Measurements from ENCODE around the gene CARD8.
"Not testable (repeated sequence)": the region's sequence is repeated elsewhere in the genome, so short reads cannot be mapped to it uniquely, and the experiment has no call there.

The CARD8 gene

DNA sequence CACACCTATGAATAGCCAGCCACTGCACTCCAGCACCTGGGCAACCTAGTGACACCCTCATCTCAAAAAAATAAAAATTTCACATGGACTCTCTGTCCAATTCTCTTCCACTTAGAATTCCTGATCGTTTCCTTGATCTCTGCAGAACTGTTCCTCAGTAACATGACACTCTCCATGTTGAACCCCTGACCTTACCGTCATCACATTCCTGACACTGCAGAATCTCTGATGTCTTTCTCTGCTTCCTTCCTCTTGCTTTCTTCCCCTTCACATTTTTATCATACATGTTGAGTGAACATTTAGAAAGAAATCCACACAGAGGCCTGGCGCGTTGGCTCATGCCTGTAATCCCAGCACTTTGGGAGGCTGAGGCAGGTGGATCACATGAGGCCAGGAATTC lies 29.2 kb upstream of the CARD8 start:
- no peak overlapping the region for H3K4me3 Mint-ChIP-seq

GRCh38 chr19:48283908-48284307 lies 28.2 kb upstream of the CARD8 start:
- H3K36me3 Mint-ChIP-seq (ENCODE audit: insufficient read depth) = peaks cover 4% of the 10 kb centered on the region
- DNase-seq (no peak), ATAC-seq (replicated peaks) (no peak)
- H3K4me3 Mint-ChIP-seq = no peak overlapping the region
- no peaks in the 10 kb centered on the region for H3K9me3 Mint-ChIP-seq
- H3K27me3 Mint-ChIP-seq = peaks cover 23 to 24% of the 10 kb centered on the region in 2 donors
- H3K4me1 Mint-ChIP-seq (ENCODE audit: low read depth in 2 of 2) = no peaks in the 10 kb centered on the region
- H3K27ac Mint-ChIP-seq = no peak overlapping the region

More for the DNA sequence above, 29.2 kb upstream of the CARD8 start:
- ATAC-seq (replicated peaks) = no peak
- H3K9me3 Mint-ChIP-seq = no peaks in the 10 kb centered on the region
- no peaks in the 10 kb centered on the region for H3K4me1 Mint-ChIP-seq (ENCODE audit: low read depth in 2 of 2)
- peaks cover 11% of the 10 kb centered on the region for H3K36me3 Mint-ChIP-seq (ENCODE audit: insufficient read depth)
- no peak overlapping the region for H3K27ac Mint-ChIP-seq
- H3K27me3 Mint-ChIP-seq = peaks cover 21 to 24% of the 10 kb centered on the region in 2 donors
- no peak for DNase-seq

GRCh38 chr19:48279747-48280146 lies 24.0 kb upstream of the CARD8 start:
- Mint-ChIP-seq H3K4me3 (no peak overlapping the region), H3K9me3 (no peaks in the 10 kb centered on the region), H3K27me3 (peaks cover 10 to 18% of the 10 kb centered on the region in 2 donors), H3K27ac (no peak overlapping the region), H3K4me1 (ENCODE audit: low read depth in 2 of 2) (no peaks in the 10 kb centered on the region), H3K36me3 (ENCODE audit: insufficient read depth) (no peaks in the 10 kb centered on the region)
- ATAC-seq (replicated peaks) (no peak), DNase-seq (no peak)

DNA sequence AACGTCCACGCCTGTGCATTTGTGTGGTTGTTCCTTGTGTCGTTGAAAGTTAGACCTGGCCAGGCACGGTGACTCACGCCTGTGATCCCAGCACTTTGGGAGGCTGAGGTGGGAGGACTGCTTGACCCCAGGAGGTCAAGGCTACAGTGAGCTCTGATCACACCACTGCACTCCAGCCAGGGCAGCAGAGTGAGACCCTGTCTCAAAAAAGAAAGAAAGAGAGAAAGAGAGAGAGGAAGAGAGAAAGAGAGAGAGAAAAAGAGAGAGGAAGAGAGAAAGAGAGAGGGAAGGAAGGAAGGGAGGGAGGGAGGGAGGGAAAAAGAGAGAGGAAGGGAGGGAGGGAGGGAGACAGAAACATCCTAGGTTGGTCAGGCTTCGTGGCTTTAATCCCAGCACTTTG lies 19.2 kb upstream of the CARD8 start:
- Mint-ChIP-seq H3K4me3 (no peak overlapping the region), H3K27me3 (peaks cover 13 to 34% of the 10 kb centered on the region in 2 donors), H3K27ac (no peak overlapping the region), H3K36me3 (ENCODE audit: insufficient read depth) (peaks cover 3% of the 10 kb centered on the region), H3K9me3 (no peaks in the 10 kb centered on the region), H3K4me1 (ENCODE audit: low read depth in 2 of 2) (peaks cover 8 to 13% of the 10 kb centered on the region in 2 donors)
- DNase-seq = no peak
- no peak for ATAC-seq (replicated peaks)

DNA sequence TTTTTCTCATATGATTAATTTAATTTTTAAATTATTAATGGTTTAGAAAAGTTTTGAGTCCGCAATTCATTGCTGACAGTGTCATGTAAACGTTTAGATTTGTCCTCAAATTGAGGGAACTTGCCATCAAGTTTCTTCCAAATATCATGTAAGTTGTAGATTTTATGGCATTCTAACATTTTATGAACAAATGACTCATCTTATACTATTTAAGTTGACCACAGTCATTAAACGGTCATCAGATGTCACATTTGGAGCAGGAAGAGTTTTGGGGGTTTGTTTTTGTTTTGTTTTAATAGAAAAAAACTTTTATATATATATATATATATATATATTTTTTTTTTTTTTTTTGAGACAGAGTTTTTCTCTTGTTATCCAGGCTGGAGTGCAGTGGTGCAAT lies 18.5 kb upstream of the CARD8 start:
- Mint-ChIP-seq H3K27me3 (peaks cover 20 to 40% of the 10 kb centered on the region in 2 donors), H3K4me3 (no peak overlapping the region), H3K27ac (no peak overlapping the region), H3K4me1 (ENCODE audit: low read depth in 2 of 2) (peaks cover 11 to 13% of the 10 kb centered on the region in 2 donors), H3K9me3 (no peaks in the 10 kb centered on the region), H3K36me3 (ENCODE audit: insufficient read depth) (peaks cover 3% of the 10 kb centered on the region)
- no peak for ATAC-seq (replicated peaks)
- no peak for DNase-seq

DNA sequence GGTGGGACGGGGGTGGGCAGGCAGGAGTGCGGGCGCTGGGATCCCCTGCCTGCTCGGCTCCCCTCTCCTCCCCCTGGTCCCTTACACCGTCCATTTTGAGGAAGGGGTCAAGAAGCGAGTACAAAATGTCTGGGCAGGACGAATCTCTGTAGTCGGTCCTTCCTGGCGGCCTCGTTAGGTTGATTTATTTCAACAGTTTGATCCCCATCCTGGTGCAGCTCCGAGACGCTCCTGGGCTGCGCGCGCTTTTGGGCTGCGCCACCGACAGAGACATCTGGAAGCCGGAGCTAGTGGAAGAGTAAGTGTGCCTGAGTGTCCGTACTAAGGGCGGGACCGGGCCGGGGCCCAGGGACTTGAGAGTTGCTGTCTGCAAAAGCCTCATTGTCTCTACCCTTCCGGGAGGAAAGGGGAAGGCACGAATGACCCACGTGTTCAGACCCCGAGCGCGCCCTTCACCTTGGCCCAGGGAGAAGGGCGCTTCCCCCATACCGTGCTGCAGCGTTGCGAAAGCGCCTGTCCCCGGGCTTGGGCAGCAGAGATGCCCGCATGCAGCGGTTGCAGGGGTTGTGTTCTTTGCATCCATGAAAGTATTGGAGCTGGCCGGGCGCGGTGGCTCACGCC lies 15.9 kb upstream of the CARD8 start:
- Mint-ChIP-seq H3K27ac (no peak overlapping the region), H3K36me3 (ENCODE audit: insufficient read depth) (peaks cover 3% of the 10 kb centered on the region), H3K4me1 (ENCODE audit: low read depth in 2 of 2) (peaks cover 14 to 18% of the 10 kb centered on the region in 2 donors), H3K27me3 (peaks cover 10 to 38% of the 10 kb centered on the region in 2 donors), H3K9me3 (no peaks in the 10 kb centered on the region), H3K4me3 (peak overlapping the region; percentile 80 to 87)
- no peak for DNase-seq
- ATAC-seq (replicated peaks) = peak; percentile 56

DNA sequence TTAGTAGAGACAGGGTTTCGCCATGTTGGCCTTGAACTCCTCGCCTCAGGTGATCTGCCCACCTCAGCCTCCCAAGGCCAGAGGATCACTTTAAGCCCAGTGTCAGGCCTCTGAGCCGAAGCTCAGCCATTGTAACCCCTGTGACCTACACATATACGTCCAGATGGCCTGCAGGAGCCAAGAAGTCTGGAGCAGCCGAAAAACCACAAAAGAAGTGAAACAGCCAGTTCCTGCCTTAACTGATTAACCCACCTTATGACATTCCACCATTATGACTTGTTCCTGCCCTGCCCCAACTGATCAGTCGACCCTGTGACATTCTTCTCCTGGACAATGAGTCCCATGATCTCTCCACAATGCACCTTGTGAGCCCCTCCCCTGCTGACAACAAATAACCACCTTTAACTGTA lies 13.9 kb upstream of the CARD8 start:
- not testable (repeated sequence) for DNase-seq; ATAC-seq (replicated peaks); H3K36me3 Mint-ChIP-seq (ENCODE audit: insufficient read depth); H3K9me3 Mint-ChIP-seq
- Mint-ChIP-seq H3K4me3 (peak overlapping the region; percentile 80 to 87), H3K27ac (peak overlapping the region in 1 of 2 donors; percentile 41), H3K27me3 (peaks cover 21 to 44% of the 10 kb centered on the region in 2 donors), H3K4me1 (ENCODE audit: low read depth in 2 of 2) (peaks cover 14 to 18% of the 10 kb centered on the region in 2 donors)

- H3K27me3 Mint-ChIP-seq = peaks cover 25 to 29% of the 10 kb centered on the region in 2 donors
- not testable (repeated sequence) for H3K9me3 Mint-ChIP-seq; H3K4me3 Mint-ChIP-seq; H3K36me3 Mint-ChIP-seq (ENCODE audit: insufficient read depth); H3K27ac Mint-ChIP-seq; H3K4me1 Mint-ChIP-seq (ENCODE audit: low read depth in 2 of 2); DNase-seq; ATAC-seq (replicated peaks)
These were observed 9.6 kb upstream of the CARD8 start for GRCh38 chr19:48265326-48265725.

DNA sequence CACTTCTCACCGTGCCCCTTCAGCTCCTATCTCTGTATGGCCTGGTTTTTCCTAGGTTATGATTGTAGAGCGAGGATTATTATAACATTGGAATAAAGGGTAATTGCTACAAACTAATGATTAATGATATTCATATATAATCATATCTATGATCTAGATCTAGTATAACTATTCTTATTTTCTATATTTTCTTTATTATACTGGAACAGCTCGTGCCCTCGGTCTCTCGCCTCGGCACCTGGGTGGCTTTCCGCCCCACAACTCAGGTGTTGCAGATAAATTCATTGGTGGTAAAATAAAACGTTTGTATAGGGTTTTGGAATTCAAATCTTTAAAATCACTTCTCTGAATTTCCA lies 4.6 kb upstream of the CARD8 start:
- H3K36me3 Mint-ChIP-seq (ENCODE audit: insufficient read depth); ATAC-seq (replicated peaks): not testable (repeated sequence)
- peaks cover 14 to 24% of the 10 kb centered on the region in 2 donors for H3K4me1 Mint-ChIP-seq (ENCODE audit: low read depth in 2 of 2)

DNA sequence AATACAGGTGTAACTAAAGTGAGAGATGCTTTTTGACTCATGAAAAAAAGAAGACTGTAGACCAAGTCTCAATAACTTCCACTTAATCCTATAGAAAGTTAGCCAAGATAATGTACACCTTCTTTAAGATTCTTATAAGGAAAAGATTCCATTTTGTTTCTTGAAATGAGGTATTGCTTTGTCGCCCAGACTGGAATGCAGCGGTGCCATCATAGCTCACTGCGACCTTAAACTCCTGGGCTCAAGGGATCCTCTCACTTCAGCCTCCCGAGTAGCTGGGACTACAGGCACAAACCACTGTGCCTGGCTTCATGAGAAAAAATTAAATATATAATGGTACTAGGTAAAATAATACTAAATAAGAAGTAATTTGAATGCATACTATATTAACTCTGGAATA lies 3.3 kb upstream of the CARD8 start:
- H3K4me1 Mint-ChIP-seq (ENCODE audit: low read depth in 2 of 2) = peaks cover 23 to 34% of the 10 kb centered on the region in 2 donors

More for the DNA sequence above, 4.6 kb upstream of the CARD8 start:
- H3K9me3 Mint-ChIP-seq, DNase-seq: not testable (repeated sequence)
- Mint-ChIP-seq H3K4me3 (peak overlapping the region; percentile 75 to 86), H3K27me3 (peaks cover 0 to 12% of the 10 kb centered on the region in 2 donors), H3K27ac (peak overlapping the region; percentile 89 to 95)

GRCh38 chr19:48258350-48258749 lies 2.6 kb upstream of the CARD8 start:
- H3K27me3 Mint-ChIP-seq = no peaks in the 10 kb centered on the region
- DNase-seq (no peak), ATAC-seq (replicated peaks) (no peak)
- no peaks in the 10 kb centered on the region for H3K9me3 Mint-ChIP-seq
- H3K4me1 Mint-ChIP-seq (ENCODE audit: low read depth in 2 of 2) = peaks cover 24 to 41% of the 10 kb centered on the region in 2 donors
- peak overlapping the region; percentile 61 to 76 for H3K27ac Mint-ChIP-seq
- peaks cover 6% of the 10 kb centered on the region for H3K36me3 Mint-ChIP-seq (ENCODE audit: insufficient read depth)
- H3K4me3 Mint-ChIP-seq = peak overlapping the region; percentile 72 to 85

More for the DNA sequence above, 3.3 kb upstream of the CARD8 start:
- H3K9me3 Mint-ChIP-seq; DNase-seq; ATAC-seq (replicated peaks); H3K27me3 Mint-ChIP-seq; H3K36me3 Mint-ChIP-seq (ENCODE audit: insufficient read depth): not testable (repeated sequence)
- H3K4me3 Mint-ChIP-seq = peak overlapping the region; percentile 72 to 86
- H3K27ac Mint-ChIP-seq = peak overlapping the region; percentile 89 to 95

DNA sequence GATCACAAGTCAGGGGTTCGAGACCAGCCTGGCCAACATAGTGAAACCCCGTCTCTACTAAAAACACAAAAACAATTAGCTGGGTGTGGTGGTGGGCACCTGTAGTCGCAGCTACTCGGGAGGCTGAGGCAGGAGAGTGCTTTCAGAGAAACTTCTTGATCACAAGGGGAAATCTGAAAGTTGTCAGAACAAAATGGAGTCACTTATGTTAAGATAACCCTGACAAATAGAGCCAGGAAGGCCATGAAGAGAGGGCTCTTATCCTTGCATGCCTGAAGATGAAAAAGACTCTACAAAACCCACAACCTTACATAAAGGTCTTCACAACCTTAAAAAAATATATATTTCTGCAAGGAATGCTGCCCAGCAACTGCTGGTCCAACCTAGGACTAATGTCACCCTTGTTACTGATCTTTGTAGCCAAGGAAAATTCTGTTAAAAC lies 1.2 kb downstream of the CARD8 start:
- ATAC-seq (replicated peaks) (no peak), DNase-seq (no peak)
- Mint-ChIP-seq H3K9me3 (no peaks in the 10 kb centered on the region), H3K36me3 (ENCODE audit: insufficient read depth) (peaks cover 6% of the 10 kb centered on the region), H3K27ac (peak overlapping the region; percentile 51 to 76), H3K27me3 (no peaks in the 10 kb centered on the region), H3K4me3 (peak overlapping the region; percentile 85 to 98), H3K4me1 (ENCODE audit: low read depth in 2 of 2) (peaks cover 45 to 71% of the 10 kb centered on the region in 2 donors)

DNA sequence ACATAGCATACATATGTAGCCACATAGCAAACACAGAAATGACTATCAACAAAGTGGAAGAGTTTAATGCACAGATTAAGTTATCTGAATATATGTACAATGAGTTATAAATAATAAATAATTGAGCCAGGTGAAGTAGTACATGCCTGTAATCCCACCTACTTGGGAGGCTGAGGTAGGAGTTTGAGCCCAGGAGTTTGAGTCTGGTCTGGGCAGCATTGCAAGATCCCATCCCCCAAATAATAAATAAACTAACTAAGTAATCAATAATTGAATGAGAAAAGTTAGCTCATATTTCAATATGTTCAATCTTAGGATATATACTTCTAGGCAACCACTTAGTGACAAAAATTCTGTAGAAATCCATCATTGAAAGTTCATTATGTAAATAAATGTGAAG lies 1.7 kb downstream of the CARD8 start:
- peak overlapping the region; percentile 51 to 76 for H3K27ac Mint-ChIP-seq
- H3K36me3 Mint-ChIP-seq (ENCODE audit: insufficient read depth) = peaks cover 10% of the 10 kb centered on the region
- H3K4me3 Mint-ChIP-seq = peak overlapping the region; percentile 85 to 98
- no peaks in the 10 kb centered on the region for H3K9me3 Mint-ChIP-seq
- no peaks in the 10 kb centered on the region for H3K27me3 Mint-ChIP-seq
- ATAC-seq (replicated peaks) (no peak), DNase-seq (no peak)
- peaks cover 45 to 71% of the 10 kb centered on the region in 2 donors for H3K4me1 Mint-ChIP-seq (ENCODE audit: low read depth in 2 of 2)

GRCh38 chr19:48252609-48253008 lies 3.1 kb downstream of the CARD8 start:
- peaks cover 41 to 70% of the 10 kb centered on the region in 2 donors for H3K4me1 Mint-ChIP-seq (ENCODE audit: low read depth in 2 of 2)
- H3K27me3 Mint-ChIP-seq = no peaks in the 10 kb centered on the region
- ATAC-seq (replicated peaks) (no peak), DNase-seq (no peak)
- H3K9me3 Mint-ChIP-seq = no peaks in the 10 kb centered on the region
- H3K4me3 Mint-ChIP-seq = peak overlapping the region; percentile 15 to 85
- H3K36me3 Mint-ChIP-seq (ENCODE audit: insufficient read depth) = peaks cover 17% of the 10 kb centered on the region
- peak overlapping the region; percentile 23 to 76 for H3K27ac Mint-ChIP-seq
